HEK293 (cell line): ENCODE measurements around the gene ZNF646.

Experiments used
- AEBP2 ChIP-seq: fragments of 450-650 bp; formaldehyde crosslinking; IDR thresholded peaks from 2 replicates; pipeline ENCODE4 v1.5.1; 2016; ENCODE audit warnings: missing biosample characterization, missing genetic modification characterization, borderline replicate concordance
- CTCF ChIP-seq: fragments of 450-650 bp; formaldehyde crosslinking; IDR thresholded peaks from 2 replicates; pipeline ENCODE4 v1.5.1; 2016; ENCODE audit warnings: missing biosample characterization, missing genetic modification characterization
- FEZF1 ChIP-seq: fragments of 450-650 bp; formaldehyde crosslinking; IDR thresholded peaks from 2 replicates; pipeline ENCODE4 v1.5.1; 2016; ENCODE audit warnings: missing biosample characterization, missing genetic modification characterization
- HOXA7 ChIP-seq: sonication (generic); formaldehyde crosslinking; IDR thresholded peaks from 2 replicates; pipeline ENCODE4 v1.8.1; 2022; ENCODE audit warnings: missing genetic modification reagents, borderline replicate concordance
- IKZF3 ChIP-seq: fragments of 450-650 bp; IDR thresholded peaks from 2 replicates; pipeline ENCODE4 v1.5.0; 2018; ENCODE audit warnings: missing biosample characterization, mild to moderate bottlenecking, missing genetic modification characterization, moderate library complexity
- PRDM1 ChIP-seq: fragments of 450-650 bp; formaldehyde crosslinking; IDR thresholded peaks from 2 replicates; pipeline ENCODE4; 2016; ENCODE audit warnings: missing biosample characterization, missing genetic modification characterization
- SALL2 ChIP-seq: fragments of 450-650 bp; formaldehyde crosslinking; IDR thresholded peaks from 2 replicates; pipeline ENCODE4 v1.5.0; 2017; ENCODE audit warnings: missing biosample characterization, mild to moderate bottlenecking, missing genetic modification characterization, borderline replicate concordance
- SCRT1 ChIP-seq: fragments of 450-650 bp; formaldehyde crosslinking; IDR thresholded peaks from 2 replicates; pipeline ENCODE4 v1.5.1; 2016; ENCODE audit warnings: missing biosample characterization, missing genetic modification characterization, borderline replicate concordance
- TSHZ1 ChIP-seq: fragments of 450-650 bp; formaldehyde crosslinking; IDR thresholded peaks from 2 replicates; pipeline ENCODE4 v1.5.1; 2016; ENCODE audit warnings: missing biosample characterization, missing genetic modification characterization, borderline replicate concordance
- ZBTB17 ChIP-seq: fragments of 450-650 bp; formaldehyde crosslinking; IDR thresholded peaks from 2 replicates; pipeline ENCODE4 v1.5.1; 2016; ENCODE audit warnings: missing biosample characterization, missing genetic modification characterization
- ZBTB21 ChIP-seq: fragments of 450-650 bp; formaldehyde crosslinking; IDR thresholded peaks from 2 replicates; pipeline ENCODE4 v1.5.1; 2017; ENCODE audit warnings: missing biosample characterization, missing genetic modification characterization
- ZFHX2 ChIP-seq: fragments of 450-650 bp; formaldehyde crosslinking; conservative IDR thresholded peaks from 2 replicates; pipeline ENCODE4 v1.5.1; 2016; ENCODE audit warnings: missing biosample characterization, missing genetic modification characterization
- ZNF23 ChIP-seq: fragments of 450-650 bp; formaldehyde crosslinking; IDR thresholded peaks from 2 replicates; pipeline ENCODE4 v1.5.1; 2016; ENCODE audit warnings: missing biosample characterization, missing genetic modification characterization, borderline replicate concordance
- ZNF341 ChIP-seq: fragments of 450-650 bp; formaldehyde crosslinking; IDR thresholded peaks from 2 replicates; pipeline ENCODE4; 2016; ENCODE audit warnings: low read depth, missing biosample characterization, missing genetic modification characterization
- ZNF433 ChIP-seq: fragments of 450-650 bp; formaldehyde crosslinking; IDR thresholded peaks from 2 replicates; pipeline ENCODE4 v1.5.1; 2016; ENCODE audit warnings: missing biosample characterization, missing genetic modification characterization, low read depth
- ZNF473 ChIP-seq: fragments of 450-650 bp; formaldehyde crosslinking; IDR thresholded peaks from 2 replicates; pipeline ENCODE4 v1.5.1; 2017; ENCODE audit warnings: missing biosample characterization, missing genetic modification characterization
- ZNF501 ChIP-seq: fragments of 450-650 bp; formaldehyde crosslinking; IDR thresholded peaks from 2 replicates; pipeline ENCODE4 v1.5.1; 2016; ENCODE audit warnings: missing biosample characterization, missing genetic modification characterization
- ZNF529 ChIP-seq: fragments of 450-650 bp; formaldehyde crosslinking; IDR thresholded peaks from 2 replicates; pipeline ENCODE4 v1.5.1; 2017; ENCODE audit warnings: missing genetic modification characterization, missing biosample characterization; ENCODE audit not compliant: insufficient replicate concordance
- ZNF585B ChIP-seq: fragments of 450-650 bp; formaldehyde crosslinking; IDR thresholded peaks from 2 replicates; pipeline ENCODE4 v1.5.1; 2016; ENCODE audit warnings: missing biosample characterization, missing genetic modification characterization
- ZNF623 ChIP-seq: fragments of 450-650 bp; formaldehyde crosslinking; IDR thresholded peaks from 2 replicates; pipeline ENCODE4 v1.5.1; 2016; ENCODE audit warnings: missing biosample characterization, missing genetic modification characterization
- ZNF792 ChIP-seq: fragments of 450-650 bp; formaldehyde crosslinking; IDR thresholded peaks from 2 replicates; pipeline ENCODE4 v1.5.1; 2016; ENCODE audit warnings: missing biosample characterization, missing genetic modification characterization
- TF ChIP-seq, protein P1 (sequence below): fragments of 450-650 bp; formaldehyde crosslinking; IDR thresholded peaks from 2 replicates; pipeline ENCODE4; 2016; ENCODE audit warnings: missing biosample characterization, missing genetic modification characterization
- TF ChIP-seq, protein P2 (sequence below): fragments of 450-650 bp; formaldehyde crosslinking; IDR thresholded peaks from 2 replicates; pipeline ENCODE4 v1.5.1; 2016; ENCODE audit warnings: missing biosample characterization, missing genetic modification characterization
- TF ChIP-seq, protein P3 (sequence below): fragments of 450-650 bp; formaldehyde crosslinking; IDR thresholded peaks from 2 replicates; pipeline ENCODE4 v1.5.1; 2016; ENCODE audit warnings: missing biosample characterization, missing genetic modification characterization

Gene ZNF646

GRCh38 chr16:31108035-31108793 is 34.0 kb downstream of the ZNF646 start, which contains the start of gene BCKDK (continued):
- TF ChIP-seq TSHZ1 (tag by site-specific recombination) (no peak), ZBTB21 (tag by site-specific recombination) (no peak; the same call in 1 of the 2 replicates), ZNF433 (no peak), ZNF473 (tag by site-specific recombination) (no peak), HOXA7 (CRISPR knock-in tag) (no peak), SALL2 (tag by site-specific recombination) (no peak), ZFHX2 (tag by site-specific recombination) (peak; percentile 92), ZNF501 (no peak), ZBTB17 (tag by site-specific recombination) (peak; percentile 81), ZNF341 (tag by site-specific recombination) (no peak; the same call in 1 of the 2 replicates), SCRT1 (tag by site-specific recombination) (no peak), IKZF3 (no peak), ZNF623 (tag by site-specific recombination) (no peak), ZNF23 (tag by site-specific recombination) (no peak), CTCF (tag by site-specific recombination) (no peak), ZNF792 (tag by site-specific recombination) (no peak), ZNF585B (tag by site-specific recombination) (no peak), ZNF529 (tag by site-specific recombination) (no peak), FEZF1 (tag by site-specific recombination) (no peak), PRDM1 (tag by site-specific recombination) (no peak), AEBP2 (tag by site-specific recombination) (no peak)
- TF ChIP-seq, protein P1, sequence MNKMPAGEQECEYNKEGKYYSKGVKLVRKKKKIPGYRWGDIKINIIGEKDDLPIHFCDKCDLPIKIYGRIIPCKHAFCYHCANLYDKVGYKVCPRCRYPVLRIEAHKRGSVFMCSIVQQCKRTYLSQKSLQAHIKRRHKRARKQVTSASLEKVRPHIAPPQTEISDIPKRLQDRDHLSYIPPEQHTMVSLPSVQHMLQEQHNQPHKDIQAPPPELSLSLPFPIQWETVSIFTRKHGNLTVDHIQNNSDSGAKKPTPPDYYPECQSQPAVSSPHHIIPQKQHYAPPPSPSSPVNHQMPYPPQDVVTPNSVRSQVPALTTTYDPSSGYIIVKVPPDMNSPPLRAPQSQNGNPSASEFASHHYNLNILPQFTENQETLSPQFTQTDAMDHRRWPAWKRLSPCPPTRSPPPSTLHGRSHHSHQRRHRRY (tag by site-specific recombination) = no peak
- TF ChIP-seq, protein P2, sequence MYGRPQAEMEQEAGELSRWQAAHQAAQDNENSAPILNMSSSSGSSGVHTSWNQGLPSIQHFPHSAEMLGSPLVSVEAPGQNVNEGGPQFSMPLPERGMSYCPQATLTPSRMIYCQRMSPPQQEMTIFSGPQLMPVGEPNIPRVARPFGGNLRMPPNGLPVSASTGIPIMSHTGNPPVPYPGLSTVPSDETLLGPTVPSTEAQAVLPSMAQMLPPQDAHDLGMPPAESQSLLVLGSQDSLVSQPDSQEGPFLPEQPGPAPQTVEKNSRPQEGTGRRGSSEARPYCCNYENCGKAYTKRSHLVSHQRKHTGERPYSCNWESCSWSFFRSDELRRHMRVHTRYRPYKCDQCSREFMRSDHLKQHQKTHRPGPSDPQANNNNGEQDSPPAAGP = peak; percentile 34; the same call in 1 of the 2 replicates
- TF ChIP-seq, protein P3, sequence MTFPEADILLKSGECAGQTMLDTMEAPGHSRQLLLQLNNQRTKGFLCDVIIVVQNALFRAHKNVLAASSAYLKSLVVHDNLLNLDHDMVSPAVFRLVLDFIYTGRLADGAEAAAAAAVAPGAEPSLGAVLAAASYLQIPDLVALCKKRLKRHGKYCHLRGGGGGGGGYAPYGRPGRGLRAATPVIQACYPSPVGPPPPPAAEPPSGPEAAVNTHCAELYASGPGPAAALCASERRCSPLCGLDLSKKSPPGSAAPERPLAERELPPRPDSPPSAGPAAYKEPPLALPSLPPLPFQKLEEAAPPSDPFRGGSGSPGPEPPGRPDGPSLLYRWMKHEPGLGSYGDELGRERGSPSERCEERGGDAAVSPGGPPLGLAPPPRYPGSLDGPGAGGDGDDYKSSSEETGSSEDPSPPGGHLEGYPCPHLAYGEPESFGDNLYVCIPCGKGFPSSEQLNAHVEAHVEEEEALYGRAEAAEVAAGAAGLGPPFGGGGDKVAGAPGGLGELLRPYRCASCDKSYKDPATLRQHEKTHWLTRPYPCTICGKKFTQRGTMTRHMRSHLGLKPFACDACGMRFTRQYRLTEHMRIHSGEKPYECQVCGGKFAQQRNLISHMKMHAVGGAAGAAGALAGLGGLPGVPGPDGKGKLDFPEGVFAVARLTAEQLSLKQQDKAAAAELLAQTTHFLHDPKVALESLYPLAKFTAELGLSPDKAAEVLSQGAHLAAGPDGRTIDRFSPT (tag by site-specific recombination) = peak; percentile 55; the same call in 1 of the 2 replicates
